ENCODE measurements around the gene RCOR2. TPM values are rescaled to one million over a fixed set of nuclear protein-coding genes. Genes with fewer than 3 reads are reported as not detected.
A peak's percentile ranks its signal among the peaks of the same experiment; 100 is the strongest.

RCOR2 gene
- total and polyA plus RNA-seq, 2 of the 13 experiments (the other 11 are each of a cell fraction or from before 2014, with no cell fraction given), result 8.3 to 8.5 TPM

- TF ChIP-seq, protein P1, sequence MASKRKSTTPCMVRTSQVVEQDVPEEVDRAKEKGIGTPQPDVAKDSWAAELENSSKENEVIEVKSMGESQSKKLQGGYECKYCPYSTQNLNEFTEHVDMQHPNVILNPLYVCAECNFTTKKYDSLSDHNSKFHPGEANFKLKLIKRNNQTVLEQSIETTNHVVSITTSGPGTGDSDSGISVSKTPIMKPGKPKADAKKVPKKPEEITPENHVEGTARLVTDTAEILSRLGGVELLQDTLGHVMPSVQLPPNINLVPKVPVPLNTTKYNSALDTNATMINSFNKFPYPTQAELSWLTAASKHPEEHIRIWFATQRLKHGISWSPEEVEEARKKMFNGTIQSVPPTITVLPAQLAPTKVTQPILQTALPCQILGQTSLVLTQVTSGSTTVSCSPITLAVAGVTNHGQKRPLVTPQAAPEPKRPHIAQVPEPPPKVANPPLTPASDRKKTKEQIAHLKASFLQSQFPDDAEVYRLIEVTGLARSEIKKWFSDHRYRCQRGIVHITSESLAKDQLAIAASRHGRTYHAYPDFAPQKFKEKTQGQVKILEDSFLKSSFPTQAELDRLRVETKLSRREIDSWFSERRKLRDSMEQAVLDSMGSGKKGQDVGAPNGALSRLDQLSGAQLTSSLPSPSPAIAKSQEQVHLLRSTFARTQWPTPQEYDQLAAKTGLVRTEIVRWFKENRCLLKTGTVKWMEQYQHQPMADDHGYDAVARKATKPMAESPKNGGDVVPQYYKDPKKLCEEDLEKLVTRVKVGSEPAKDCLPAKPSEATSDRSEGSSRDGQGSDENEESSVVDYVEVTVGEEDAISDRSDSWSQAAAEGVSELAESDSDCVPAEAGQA (IDR thresholded peaks at IDR 0.05; ENCODE audit: low read depth), result peak; percentile 56
- TF ChIP-seq, protein P1 (CRISPR knock-in tag; IDR thresholded peaks at IDR 0.05; ENCODE audit: borderline replicate concordance), result no peak
- TF ChIP-seq, protein P2, sequence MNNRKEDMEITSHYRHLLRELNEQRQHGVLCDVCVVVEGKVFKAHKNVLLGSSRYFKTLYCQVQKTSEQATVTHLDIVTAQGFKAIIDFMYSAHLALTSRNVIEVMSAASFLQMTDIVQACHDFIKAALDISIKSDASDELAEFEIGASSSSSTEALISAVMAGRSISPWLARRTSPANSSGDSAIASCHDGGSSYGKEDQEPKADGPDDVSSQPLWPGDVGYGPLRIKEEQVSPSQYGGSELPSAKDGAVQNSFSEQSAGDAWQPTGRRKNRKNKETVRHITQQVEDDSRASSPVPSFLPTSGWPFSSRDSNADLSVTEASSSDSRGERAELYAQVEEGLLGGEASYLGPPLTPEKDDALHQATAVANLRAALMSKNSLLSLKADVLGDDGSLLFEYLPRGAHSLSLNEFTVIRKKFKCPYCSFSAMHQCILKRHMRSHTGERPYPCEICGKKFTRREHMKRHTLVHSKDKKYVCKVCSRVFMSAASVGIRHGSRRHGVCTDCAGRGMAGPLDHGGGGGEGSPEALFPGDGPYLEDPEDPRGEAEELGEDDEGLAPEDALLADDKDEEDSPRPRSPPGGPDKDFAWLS (CRISPR knock-in tag; IDR thresholded peaks at IDR 0.05; ENCODE audit: borderline replicate concordance), result no peak
- no peak for TF ChIP-seq ATM (IDR thresholded peaks at IDR 0.05; ENCODE audit: borderline replicate concordance)
- no peak for TF ChIP-seq RBM22 (optimal IDR thresholded peaks at IDR 0.05; ENCODE audit: low read length)
- TF ChIP-seq ZBTB7A (CRISPR knock-in tag; IDR thresholded peaks at IDR 0.05), result peak; percentile 13; the same call in 1 of the 2 replicates
- TF ChIP-seq SALL2 (CRISPR knock-in tag; IDR thresholded peaks at IDR 0.05), result no peak
- peak; percentile 36 for TF ChIP-seq TEAD3 (CRISPR knock-in tag; optimal IDR thresholded peaks at IDR 0.05; ENCODE audit: borderline replicate concordance)
- TF ChIP-seq CTCF (CRISPR knock-in tag; IDR thresholded peaks at IDR 0.05), result peak; percentile 50
- no peak for TF ChIP-seq BRD4 (CRISPR knock-in tag; IDR thresholded peaks at IDR 0.05)
- TF ChIP-seq GABPB1 (CRISPR knock-in tag; IDR thresholded peaks at IDR 0.05), result peak; percentile 88
- TF ChIP-seq YEATS4 (CRISPR knock-in tag; IDR thresholded peaks at IDR 0.05; ENCODE audit: borderline replicate concordance), result peak; percentile 46; the same call in 1 of the 2 replicates
- TF ChIP-seq NFRKB (IDR thresholded peaks at IDR 0.05), result no peak
- peak; percentile 33; the same call in 1 of the 2 replicates for TF ChIP-seq MIXL1 (CRISPR knock-in tag; IDR thresholded peaks at IDR 0.05)
- no peak for TF ChIP-seq ZNF83 (CRISPR knock-in tag; IDR thresholded peaks at IDR 0.05; ENCODE audit: borderline replicate concordance)
- 0 out of 2 replicates have a peak, but pooled peaks have one; percentile 48 for TF ChIP-seq E2F5 (CRISPR knock-in tag; conservative IDR thresholded peaks at IDR 0.05)
- TF ChIP-seq ZNF354B (CRISPR knock-in tag; IDR thresholded peaks at IDR 0.05), result no peak
These were observed 21.8 kb upstream of the RCOR2 start, which contains the start of gene NAA40 (continued) for GRCh38 chr11:63938479-63939396.

Measured in HepG2 (cell line).